ENCODE measurements around the gene MARVELD3.

- no peak for TF ChIP-seq ZBTB34 (CRISPR knock-in tag; IDR thresholded peaks at IDR 0.05)
- no peak for TF ChIP-seq HMGXB4 (CRISPR knock-in tag; IDR thresholded peaks at IDR 0.05)
- no peak for TF ChIP-seq E2F8 (IDR thresholded peaks at IDR 0.05; ENCODE audit: low read depth, partially characterized antibody)
- TF ChIP-seq ZNF449 (CRISPR knock-in tag; IDR thresholded peaks at IDR 0.05), result no peak
- no peak for TF ChIP-seq CTCF (IDR thresholded peaks at IDR 0.05 in 2 of 3, conservative IDR thresholded peaks at IDR 0.05 in 1 of 3; ENCODE audit: insufficient read depth in 2 of 3, low read depth in 1 of 3, low read length in 3 of 3)
- TF ChIP-seq TBP (optimal IDR thresholded peaks at IDR 0.05; ENCODE audit: low read depth, low read length), result no peak
- no peak for TF ChIP-seq ZBTB7A (IDR thresholded peaks at IDR 0.05; ENCODE audit: borderline replicate concordance, control insufficient read depth, low read depth, low read length)
- TF ChIP-seq ZFP36 (IDR thresholded peaks at IDR 0.05; ENCODE audit: low read depth, low read length, partially characterized antibody), result no peak
- no peak for TF ChIP-seq YY1 (IDR thresholded peaks at IDR 0.05; ENCODE audit: borderline replicate concordance in 1 of 3, control insufficient read depth in 1 of 3, extremely low read depth in 1 of 3, insufficient read depth in 3 of 3, insufficient read length in 1 of 3, insufficient replicate concordance in 2 of 3, low read depth in 1 of 3, low read length in 2 of 3)
- no peak for TF ChIP-seq FIP1L1 (IDR thresholded peaks at IDR 0.05; ENCODE audit: low read depth, low read length, poor library complexity, severe bottlenecking)
- no peak for TF ChIP-seq MCM7 (IDR thresholded peaks at IDR 0.05)
- no peak for TF ChIP-seq LEF1 (IDR thresholded peaks at IDR 0.05)
- TF ChIP-seq EZH2 (IDR thresholded peaks at IDR 0.05; ENCODE audit: borderline replicate concordance, low read depth, low read length), result no peak
- no peak for TF ChIP-seq PRPF4 (IDR thresholded peaks at IDR 0.05; ENCODE audit: insufficient read depth, low read depth, low read length, poor library complexity, severe bottlenecking)
These were observed 55.4 kb downstream of the MARVELD3 start for GRCh38 chr16:71681360-71681759.
